KBM-7 (cell line): ENCODE data around the gene RPH3AL.

ENCODE experiments used
- DNase-seq: peaks from one replicate; pipeline ENCODE4 v3.0.0-alpha.2; 2015
- in situ Hi-C: fragments of 300-500 bp; cut with MboI; formaldehyde crosslinking; loops from 2 replicates; pipeline ENCODE4 v1.14.3; 2020; ENCODE audit warnings: low sequenced_read_pairs, low pct_unique_long_range_greater_than_20kb, mixed read lengths

The RPH3AL gene, protein sequence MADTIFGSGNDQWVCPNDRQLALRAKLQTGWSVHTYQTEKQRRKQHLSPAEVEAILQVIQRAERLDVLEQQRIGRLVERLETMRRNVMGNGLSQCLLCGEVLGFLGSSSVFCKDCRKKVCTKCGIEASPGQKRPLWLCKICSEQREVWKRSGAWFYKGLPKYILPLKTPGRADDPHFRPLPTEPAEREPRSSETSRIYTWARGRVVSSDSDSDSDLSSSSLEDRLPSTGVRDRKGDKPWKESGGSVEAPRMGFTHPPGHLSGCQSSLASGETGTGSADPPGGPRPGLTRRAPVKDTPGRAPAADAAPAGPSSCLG

DNA sequence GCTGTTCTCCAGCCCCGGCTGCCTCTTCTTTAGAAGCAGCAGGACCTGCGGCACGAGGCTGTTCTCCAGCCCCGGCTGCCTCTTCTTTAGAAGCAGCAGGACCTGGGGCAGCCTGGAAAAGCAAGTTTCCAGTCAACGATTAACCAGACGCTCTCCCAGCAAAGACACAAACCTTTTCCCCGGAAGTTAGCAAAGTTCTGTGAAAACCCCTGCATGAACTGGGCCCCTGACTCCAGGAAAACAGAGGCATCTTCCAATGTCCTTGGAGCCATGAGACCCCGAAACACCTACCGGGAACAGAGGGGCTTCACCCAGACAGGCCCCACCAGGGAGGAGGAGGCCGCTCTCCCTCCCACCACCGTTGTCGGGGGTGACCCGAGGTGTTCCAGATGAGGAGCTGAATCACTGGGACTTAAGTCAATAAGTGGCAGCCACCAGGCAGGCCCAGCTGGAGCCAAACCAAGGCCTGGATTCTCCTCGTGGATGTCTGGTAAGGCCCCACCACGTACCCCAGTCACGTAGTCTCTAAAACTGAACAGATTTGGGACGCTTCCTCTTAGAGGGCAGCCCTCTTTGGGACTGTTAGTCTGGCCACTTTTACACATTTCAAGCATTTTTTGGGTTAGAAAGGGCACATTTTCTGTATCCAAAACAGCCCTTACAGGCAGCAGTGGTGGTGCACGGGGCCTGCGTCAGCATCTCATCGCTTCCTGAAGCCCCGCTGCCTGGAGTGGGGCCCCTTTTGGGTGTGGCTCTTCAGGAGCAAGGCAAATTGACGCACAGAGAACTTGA, at the start of gene RPH3AL:
Gene RPH3AL (minus strand): TSS at position 387 of the 792 bp plus-strand sequence. CDS start 25,264 bp downstream, outside the sequence.
- no peak for DNase-seq
- in situ Hi-C loops: no loop called here

DNA sequence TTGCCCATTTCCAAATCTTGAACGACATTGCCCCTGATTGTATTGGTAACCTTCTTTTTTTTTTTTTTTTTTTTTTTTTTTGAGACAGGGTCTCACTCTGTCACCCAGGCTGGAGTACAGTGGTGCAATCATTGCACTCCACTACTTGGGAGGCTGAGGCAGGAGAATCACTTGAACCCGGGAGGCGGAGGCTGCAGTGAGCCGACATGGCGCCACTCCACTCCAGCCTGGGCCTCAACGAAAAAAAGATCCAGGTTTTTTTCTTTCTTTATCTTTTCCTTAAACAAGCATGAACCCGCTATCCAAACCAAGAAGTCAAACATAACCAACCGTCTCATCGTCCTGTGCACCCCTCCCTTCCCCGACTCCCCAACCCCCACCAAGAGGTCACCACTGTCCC, 47.6 kb upstream of the RPH3AL start:
- in situ Hi-C loops: no loop called here
- no peak for DNase-seq

DNA sequence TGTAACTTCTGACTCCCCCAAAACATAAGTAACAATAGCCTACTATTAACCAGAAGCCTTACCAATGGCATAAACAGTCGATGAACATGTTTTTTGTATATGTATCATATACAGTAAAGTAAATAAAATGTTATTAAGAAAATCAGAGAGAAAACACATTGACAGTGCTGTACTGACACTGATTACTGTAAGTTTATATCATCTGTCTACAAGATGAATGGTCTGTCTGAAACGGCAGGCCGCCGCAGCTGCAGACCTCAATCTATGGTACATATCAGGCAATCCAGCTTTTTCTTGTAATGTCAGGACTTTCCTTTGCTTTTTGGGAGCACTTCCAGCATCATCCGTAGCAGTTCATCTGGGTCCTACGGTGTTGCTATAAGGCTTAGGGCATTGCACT, 44.2 kb upstream of the RPH3AL start:
- DNase-seq: no peak
- in situ Hi-C loops: no loop called here

DNA sequence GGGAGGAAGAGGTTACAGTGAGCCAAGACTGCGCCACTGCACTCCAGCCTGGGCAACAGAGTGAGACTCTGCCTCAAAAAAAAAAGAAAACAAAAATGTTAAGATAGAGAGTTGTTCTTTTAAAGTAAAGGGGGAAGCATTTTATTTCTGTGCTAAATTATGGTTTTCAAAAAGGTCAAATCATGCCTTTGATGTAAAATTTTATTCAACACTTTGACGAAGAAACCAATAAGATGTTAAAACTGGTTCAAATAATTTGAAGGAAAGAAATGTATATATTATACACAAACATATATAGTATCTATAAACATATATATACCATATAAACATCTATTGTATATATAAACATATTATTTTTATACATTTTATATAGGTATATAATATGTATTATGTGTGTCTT, 43.4 kb upstream of the RPH3AL start:
- no peak for DNase-seq
- in situ Hi-C loops: no loop called here

DNA sequence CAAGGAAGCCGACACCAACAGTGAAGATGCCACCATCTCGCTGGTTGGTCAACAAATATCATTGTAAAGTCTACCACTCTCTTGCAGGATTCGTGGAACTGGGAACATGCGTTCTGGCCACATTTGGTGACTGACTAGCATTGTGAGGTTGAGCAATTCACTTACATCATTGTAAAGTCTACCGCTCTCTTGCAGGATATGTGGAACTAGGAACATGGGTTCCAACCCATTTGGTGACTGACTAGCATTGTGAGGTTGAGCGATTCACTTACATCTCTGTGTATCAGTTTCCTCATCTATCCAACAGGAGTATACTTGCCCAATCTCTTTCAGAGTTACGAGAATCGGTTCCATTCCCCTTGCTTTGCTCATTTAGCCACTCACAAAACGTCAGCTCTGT, 42.6 kb upstream of the RPH3AL start:
- no peak for DNase-seq
- in situ Hi-C loops: no loop called here

DNA sequence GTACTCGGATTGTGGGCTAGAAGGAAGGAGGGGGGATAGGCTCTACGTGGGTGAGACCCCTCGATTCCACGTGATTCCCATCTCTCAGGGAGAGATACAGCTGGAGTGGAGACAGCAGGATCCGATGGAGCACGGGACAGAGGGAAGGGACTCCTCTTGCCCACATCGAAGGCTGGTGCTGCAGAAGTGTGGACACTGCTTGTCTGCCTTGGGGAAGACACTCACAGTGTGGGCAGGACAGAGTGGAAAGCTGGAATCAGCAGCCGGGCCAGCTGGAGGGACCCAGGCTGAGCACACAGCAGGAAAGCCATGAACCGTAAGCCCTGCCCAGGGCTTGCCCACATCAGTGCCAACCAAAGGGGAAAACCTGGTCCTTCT, 42.1 kb upstream of the RPH3AL start:
- DNase-seq: no peak
- in situ Hi-C loops: no loop called here

DNA sequence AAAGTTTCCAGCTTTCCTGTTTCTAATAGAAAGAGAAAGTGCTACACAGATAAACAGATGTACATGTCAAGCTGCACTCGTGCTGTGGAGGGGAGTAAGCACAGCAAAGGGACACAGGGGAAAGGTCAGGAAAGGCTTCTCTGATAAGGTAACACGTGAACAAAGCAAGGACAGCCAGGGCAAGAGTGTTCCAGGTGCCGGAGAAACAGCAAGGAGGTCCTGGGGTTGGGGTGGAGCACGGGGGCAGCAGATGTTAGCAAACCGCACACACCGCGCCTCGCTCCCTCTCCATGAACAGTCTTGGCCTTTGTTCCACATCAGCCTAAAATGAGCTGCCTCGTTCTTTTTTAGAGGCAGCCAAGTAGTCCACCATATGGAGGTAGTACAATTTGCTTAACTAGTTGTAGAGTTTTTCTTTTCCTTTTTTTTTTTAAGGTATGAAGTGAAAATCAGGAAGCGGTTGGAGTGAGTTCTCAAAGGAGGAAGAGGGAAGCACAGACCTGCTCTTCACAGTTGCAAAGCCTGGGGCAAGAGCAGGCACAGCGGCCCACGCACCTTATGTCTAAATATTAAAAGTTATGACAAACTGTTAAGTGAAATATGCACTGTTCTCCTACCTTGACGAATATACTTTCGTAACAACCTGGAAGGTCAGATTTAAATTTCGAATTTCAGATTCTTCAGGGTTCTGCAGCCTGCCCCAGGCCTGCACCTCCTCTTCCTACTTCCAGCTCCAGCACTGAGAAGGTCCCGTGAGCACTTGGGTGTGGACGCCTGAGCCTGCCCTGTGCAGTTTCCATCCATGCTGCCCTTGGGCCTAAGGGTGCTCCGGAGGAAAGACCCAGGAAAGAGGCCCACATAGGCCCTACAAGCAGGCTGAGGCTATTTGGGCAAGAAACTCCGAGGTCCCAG, 41.5 kb upstream of the RPH3AL start:
- in situ Hi-C loops: no loop called here
- DNase-seq: peak; percentile 24

DNA sequence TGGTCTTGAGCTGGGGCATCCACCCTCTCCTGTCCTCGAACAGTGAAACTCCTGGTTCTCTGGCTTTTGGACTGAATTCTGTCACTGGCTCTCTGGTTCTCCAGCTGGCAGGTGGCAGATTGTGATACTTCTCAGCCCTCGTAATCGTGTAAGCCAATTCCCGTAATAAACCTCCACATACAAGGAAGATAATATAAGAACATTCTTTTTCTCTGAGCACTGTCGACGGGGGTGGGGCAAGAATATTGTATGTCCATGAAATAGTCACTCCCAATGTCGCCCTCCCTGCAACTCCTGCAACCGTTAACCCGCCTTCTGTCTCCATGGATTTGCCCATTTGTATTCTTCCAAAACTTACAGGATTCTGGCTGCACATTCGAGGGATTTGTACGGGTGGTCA, 39.2 kb upstream of the RPH3AL start:
- no peak for DNase-seq
- in situ Hi-C loops: no loop called here

DNA sequence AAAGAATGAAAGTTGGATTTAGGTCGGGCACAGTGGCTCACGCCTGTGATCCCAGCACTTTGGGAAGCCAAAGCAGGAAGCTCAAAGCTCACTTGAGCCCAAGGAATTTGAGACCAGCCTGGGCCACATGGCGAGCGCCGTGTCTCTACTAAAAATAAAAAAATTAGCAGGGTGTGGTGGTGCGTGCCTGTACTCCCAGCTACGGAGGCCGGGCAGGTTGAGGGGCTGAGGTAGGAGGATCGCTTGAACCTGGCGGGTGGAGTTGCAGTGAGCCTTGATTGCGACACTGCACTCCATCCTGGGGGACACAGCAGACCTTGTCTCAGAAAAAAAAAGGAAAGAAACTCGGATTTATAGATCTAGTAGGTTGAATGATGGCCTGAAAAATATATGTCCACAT, 37.4 kb upstream of the RPH3AL start:
- no peak for DNase-seq
- in situ Hi-C loops: no loop called here

DNA sequence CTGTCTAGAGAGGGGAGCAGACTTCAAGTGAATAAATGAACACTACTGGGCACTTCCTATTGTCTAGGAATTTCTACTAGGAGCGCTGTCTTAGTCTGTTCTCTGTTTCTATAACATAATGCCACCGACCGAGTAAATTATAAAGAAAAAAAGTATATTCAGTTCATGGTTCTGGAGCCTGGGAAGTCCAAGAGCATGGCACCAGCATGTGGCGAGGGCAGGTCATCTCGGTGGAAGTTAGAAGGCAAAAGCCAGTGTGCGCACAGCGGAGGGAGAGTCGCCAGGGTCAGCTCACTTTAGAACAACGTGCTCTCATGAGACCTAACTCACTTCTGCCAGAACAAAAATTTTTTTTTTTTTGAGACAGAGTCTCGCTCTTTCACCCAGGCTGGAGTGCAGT, 35.5 kb upstream of the RPH3AL start:
- in situ Hi-C loops: no loop called here
- DNase-seq: no peak

DNA sequence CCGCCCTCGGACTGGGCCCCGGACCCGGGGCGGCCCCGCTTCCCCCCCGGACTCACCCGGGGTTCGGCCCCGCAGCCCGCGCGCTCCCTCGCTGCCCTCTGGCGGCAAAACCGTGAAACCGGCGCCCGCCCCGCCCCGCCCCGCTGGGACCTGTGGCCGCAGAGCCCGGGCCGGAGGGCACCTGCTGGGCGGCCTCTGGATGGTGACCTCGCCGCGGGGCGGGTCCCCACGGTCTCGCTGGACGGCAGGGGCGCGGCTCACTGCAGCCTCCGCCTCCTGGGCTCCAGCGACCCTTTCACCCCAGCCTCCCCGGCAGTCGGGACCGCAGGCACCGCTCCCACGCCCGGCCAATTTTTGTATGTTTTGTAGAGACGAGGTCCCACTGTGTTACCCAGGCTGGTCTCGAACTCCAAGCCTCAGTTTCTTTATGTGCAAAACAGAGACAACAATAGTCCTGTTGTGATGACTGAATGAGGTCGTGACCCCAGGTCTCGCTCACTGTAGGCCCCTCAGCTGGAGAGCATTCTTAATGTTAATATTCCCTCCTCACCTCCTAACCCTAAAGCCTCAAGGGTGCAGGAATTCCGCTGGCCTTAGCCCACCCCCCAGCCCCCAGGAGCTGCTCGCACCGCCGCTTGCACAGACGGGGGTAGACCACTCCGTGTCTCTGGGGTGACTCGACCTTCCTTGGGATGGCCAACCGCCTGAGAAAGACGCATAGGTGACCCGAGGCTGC, 33.7 kb upstream of the RPH3AL start:
- in situ Hi-C loops: no loop called here
- DNase-seq: peak; percentile 57

DNA sequence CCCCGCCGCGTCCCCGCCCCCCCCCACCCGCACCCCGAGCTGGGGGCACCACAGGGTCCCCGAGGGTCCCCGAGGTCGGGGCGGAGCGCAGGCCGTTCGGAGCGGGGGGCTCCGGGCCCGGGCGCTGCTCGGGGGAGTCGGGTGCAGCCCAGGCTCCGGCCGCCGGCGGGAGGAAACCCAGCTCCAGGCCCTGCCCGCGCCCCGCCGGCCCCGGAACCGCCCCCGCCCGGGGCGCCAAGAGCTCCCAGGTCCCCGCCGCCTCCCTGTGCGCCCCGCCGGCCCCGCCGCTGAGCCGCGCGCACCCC, 33.2 kb upstream of the RPH3AL start:
- no peak for DNase-seq
- in situ Hi-C loops: no loop called here

DNA sequence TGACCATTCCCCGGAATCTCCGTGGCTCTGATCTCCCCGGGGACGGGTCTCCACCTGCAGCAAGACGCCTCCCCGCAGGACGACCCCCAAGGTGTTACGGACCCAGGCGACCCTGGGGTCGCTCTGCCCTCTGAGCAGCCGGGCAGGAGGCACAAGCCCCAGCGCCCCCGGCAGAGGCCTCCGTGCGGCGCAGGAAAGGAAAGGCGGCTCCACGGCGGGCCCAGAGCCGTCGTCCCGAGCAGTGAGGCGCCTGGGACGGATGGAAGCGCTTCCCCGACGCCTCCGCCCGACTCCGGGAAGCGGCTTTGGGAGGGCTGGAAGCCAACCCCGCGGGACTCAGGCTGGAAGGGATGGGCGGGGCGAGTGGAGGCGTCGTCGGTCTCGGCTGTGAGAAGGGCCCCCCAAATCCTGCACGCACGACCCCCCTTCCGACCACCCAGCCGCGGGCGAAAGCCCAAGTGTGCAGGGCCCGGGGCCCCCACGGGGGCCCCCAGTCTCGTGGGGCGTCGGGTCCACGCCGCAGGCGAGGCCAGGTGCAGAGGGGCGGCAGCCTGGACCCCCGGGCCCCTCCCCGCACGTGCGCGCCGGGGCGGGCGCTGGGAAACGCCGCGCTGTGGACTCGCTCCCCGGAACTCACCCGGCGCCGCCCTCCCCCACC, 32.7 kb upstream of the RPH3AL start:
- in situ Hi-C loops: no loop called here
- DNase-seq: no peak

DNA sequence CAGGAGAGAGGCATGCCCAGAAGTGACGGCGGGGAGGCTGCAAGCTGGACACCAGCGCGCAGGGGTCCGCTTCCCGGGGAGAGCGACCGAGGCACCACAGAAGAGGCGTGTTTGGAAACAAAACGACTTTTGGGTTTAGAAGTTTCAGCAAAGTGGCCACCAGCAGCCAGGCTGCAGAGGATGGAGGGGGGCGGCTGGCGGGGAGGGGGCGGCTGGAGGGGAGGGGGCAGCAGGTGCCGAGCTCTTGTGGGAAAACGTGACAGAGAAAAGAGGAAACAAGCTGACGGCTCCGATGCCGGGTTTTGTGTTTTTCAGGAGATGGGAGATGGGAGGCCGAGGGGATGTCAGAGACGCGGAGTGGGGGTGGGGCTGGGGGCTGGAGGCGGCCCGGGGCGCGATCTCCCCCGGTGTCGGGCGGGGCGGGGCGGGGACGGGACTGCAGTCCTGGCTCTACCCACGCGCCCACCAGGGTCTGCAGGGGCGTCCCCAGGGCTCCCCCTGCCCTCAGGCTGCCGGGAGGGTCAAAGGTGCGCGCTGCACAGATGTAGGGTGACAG, 32.1 kb upstream of the RPH3AL start:
- no peak for DNase-seq
- in situ Hi-C loops: no loop called here

DNA sequence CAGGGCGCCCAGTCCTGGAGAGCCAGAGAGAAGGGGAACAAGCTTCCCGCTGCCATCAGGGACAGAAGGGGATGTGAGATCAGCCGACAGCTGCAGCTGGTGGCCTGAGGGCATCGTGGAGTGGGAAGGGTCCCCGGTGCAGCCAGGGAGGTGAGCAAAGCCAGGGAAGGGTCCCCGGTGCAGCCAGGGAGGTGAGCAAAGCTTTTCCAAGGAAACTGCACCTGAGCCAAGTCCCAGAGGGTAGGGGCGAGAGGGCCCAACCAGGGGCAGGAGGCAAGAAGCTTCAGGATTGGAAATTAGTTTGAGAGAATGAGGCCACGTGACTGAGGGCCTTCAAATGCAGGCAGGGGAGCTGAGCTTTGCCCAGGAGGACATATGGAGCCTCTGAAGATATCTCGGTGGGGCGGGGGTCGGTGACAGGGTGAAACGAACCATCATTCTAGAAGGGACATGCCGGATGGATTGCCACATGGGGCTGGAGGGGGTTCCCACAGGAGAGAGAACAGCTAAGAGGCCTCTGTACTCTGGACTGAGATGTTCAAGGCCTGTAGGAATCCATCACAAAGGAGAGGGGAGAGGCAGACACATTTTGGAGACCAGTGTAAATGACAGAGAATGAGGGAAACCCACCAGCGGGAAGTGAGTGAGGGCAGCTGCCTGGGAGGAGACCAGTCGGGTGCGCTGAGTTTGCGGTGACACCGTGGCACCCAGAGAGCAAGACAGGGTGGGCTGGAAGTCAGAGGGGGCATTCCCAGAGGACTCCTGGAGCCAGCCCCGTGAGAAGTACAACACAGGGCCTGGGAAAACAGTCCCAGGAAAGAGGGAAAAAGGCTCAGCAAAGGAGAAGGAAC, 31.4 kb upstream of the RPH3AL start:
- in situ Hi-C loops: no loop called here
- DNase-seq: no peak

DNA sequence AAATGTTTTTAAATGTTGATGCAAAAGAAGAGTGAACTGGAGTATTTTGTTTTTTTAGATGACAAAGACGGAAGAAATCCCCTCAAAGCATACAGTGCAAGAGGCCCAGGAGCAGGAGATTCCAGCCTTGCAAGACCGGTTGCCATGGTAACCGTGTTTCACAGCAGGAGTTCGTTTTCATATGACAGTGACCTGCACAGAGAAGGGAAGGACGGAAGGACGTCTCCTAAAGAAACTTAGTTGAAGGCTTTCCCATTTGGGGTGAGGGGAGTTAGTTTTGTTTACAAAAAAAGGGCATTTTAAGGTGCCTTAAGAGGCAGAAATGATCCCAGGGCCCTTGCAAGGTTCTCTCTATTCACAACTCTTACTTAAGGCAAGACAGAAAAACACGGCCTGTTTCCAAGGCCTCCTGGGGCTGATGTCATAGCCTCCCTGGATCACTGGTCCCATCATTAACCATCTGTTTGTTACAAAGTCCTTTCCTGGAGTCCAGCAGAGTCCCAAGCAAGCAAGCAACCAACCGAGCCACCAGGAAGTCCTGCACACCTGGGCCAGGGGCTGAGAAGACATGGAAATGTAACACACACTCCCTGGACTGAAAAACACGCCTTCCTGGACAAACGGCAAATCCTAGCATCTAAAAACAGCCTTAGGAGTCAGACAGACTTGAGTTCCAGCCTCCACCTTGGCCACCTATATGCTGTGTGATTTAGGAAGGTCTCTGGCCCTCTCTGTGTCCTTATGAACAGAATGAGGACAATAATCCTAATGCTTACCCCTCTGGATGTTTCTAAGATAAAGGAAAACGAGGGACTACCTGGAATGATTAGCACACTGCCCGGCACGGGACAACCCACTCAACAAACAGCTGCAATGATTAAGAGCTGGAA, 30.3 kb upstream of the RPH3AL start:
- peak; percentile 21 for DNase-seq
- in situ Hi-C loops: no loop called here
